K562 (cell line): ENCODE results near the gene YAF2. TPM values are rescaled to one million over a fixed set of nuclear protein-coding genes. Genes with fewer than 3 reads are reported as not detected.

Experiments used
- ATAC-seq: fragments of 200-7000 bp; cut with Tn5 transposase; 3 replicates; pipeline ENCODE4 v1.9.1; 2020; ENCODE audit warnings: moderate library complexity
- BruUV-seq: library from RNA; stranded (reverse); fragments of 400-500 nt; replicated peaks from 2 replicates; lab custom pipeline; 2021; lab: Mats Ljungman, UMichigan
- CTCF ChIA-PET: fragments of 300-600 bp; formaldehyde crosslinking; extraction: SDS; loops from one replicate; lab custom pipeline; 2021; ENCODE audit warnings: low intra/inter-chr PET ratio; lab: Yijun Ruan, JAX
- POLR2A ChIA-PET: fragments of 300-600, 350-650 bp; sonication (Branson Sonifier 250); formaldehyde crosslinking; extraction: SDS; loops from one replicate; lab custom pipeline; 2021; ENCODE audit warnings: antibody characterized with exemption, inconsistent platforms; lab: Yijun Ruan, JAX
- DNase-seq, 4 experiments: peaks; one replicate each; pipeline versions ENCODE4 v3.0.0 to v3.0.0-alpha.2; 2011 to 2018; ENCODE audit warnings: low spot score in 3 of 4, mixed read lengths in 3 of 4; ENCODE audit errors: extremely low read depth in 1 of 4
- FAIRE-seq: peaks from 2 replicates; lab custom pipeline; 2011; peaks lifted over from hg19 to GRCh38; lab: Jason Lieb, UNC
- H2AFZ ChIP-seq: 2 replicates; pipeline ENCODE4 v1.6.0; 2011; ENCODE audit warnings: low read depth, low read length, control low read depth, inconsistent platforms
- H3K27ac ChIP-seq: fragments of 200-600 bp; 3 replicates; pipeline ENCODE4 v1.8.0; 2011; ENCODE audit warnings: low read depth, mild to moderate bottlenecking, control low read depth, inconsistent platforms, low read length, moderate library complexity, mixed read lengths; ENCODE audit errors: extremely low read depth
- H3K27me3 ChIP-seq, 2 experiments: fragments of 300-600 bp in 1 of 2; 2 replicates in 1 of 2; 3 replicates in 1 of 2; pipeline versions ENCODE4 v1.6.0 to v1.8.0; 2011; ENCODE audit warnings: inconsistent platforms in 2 of 2, low read length in 2 of 2, mild to moderate bottlenecking in 1 of 2, mixed read lengths in 1 of 2, moderate library complexity in 1 of 2; ENCODE audit not compliant: control insufficient read depth in 2 of 2, insufficient read depth in 2 of 2
- H3K36me3 ChIP-seq: fragments of 300-600 bp; 3 replicates; pipeline ENCODE4 v1.8.0; 2011; ENCODE audit warnings: mild to moderate bottlenecking, low read length, inconsistent platforms; ENCODE audit not compliant: control insufficient read depth, insufficient read depth
- H3K4me1 ChIP-seq, 2 experiments: fragments of 200-600 bp in 1 of 2; replicated peaks in 1 of 2; 2 replicates in 1 of 2; 3 replicates in 1 of 2; pipeline versions ENCODE4 v1.5.1 to v1.8.0; 2011; ENCODE audit warnings: inconsistent platforms in 2 of 2, low read length in 2 of 2, mild to moderate bottlenecking in 1 of 2, mixed read lengths in 1 of 2, moderate library complexity in 1 of 2; ENCODE audit not compliant: control insufficient read depth in 2 of 2, insufficient read depth in 2 of 2
- H3K4me2 ChIP-seq: 2 replicates; pipeline ENCODE4 v1.6.1; 2011; ENCODE audit warnings: low read length, control low read depth, inconsistent platforms, mixed read lengths; ENCODE audit not compliant: insufficient read depth
- H3K4me3 ChIP-seq: fragments of 200-600 bp; sonication (generic), shearing (Covaris generic); 2 replicates; pipeline ENCODE4 v1.5.1; 2016; ENCODE audit warnings: control low read depth, inconsistent platforms
- H3K79me2 ChIP-seq: fragments of 200-600 bp; 3 replicates; pipeline ENCODE4 v1.8.0; 2011; ENCODE audit warnings: low read length, inconsistent platforms; ENCODE audit not compliant: control insufficient read depth, insufficient read depth
- H3K9ac ChIP-seq, 2 experiments: 2 replicates each; pipeline versions ENCODE4 v1.6.0 to v1.6.1; 2011; ENCODE audit warnings: low read depth in 2 of 2, low read length in 2 of 2, control low read depth in 1 of 2, inconsistent platforms in 1 of 2, mild to moderate bottlenecking in 1 of 2, mixed read lengths in 1 of 2; ENCODE audit not compliant: insufficient read depth in 1 of 2
- H3K9me1 ChIP-seq: one replicate; pipeline ENCODE4 v1.6.0; 2011; ENCODE audit warnings: inconsistent platforms, mild to moderate bottlenecking, low read length, moderate library complexity; ENCODE audit not compliant: control insufficient read depth, insufficient read depth
- H3K9me3 ChIP-seq: replicated peaks from 2 replicates; pipeline ENCODE4 v1.5.1; 2011; ENCODE audit warnings: low read depth, low read length, inconsistent platforms; ENCODE audit not compliant: control insufficient read depth, insufficient read depth
- H4K20me1 ChIP-seq: replicated peaks from 2 replicates; pipeline ENCODE4 v1.6.1; 2011; ENCODE audit warnings: low read length, inconsistent platforms, mixed read lengths; ENCODE audit not compliant: control insufficient read depth, insufficient read depth
- CEBPG ChIP-seq, 3 experiments: fragments of 200-800 bp in 1 of 3; sonication (Bioruptor generic) in 1 of 3; sonication (generic) in 1 of 3; formaldehyde crosslinking in 1 of 3; IDR thresholded peaks in 2 of 3; conservative IDR thresholded peaks in 1 of 3; 2 replicates each; pipeline versions ENCODE4 v1.6.1 to v1.8.0; 2016 to 2022; ENCODE audit warnings: missing compliant biosample characterization in 2 of 3, missing genetic modification characterization in 2 of 3, mild to moderate bottlenecking in 1 of 3, missing genetic modification reagents in 1 of 3
- TSHZ1 ChIP-seq: fragments of 250-450 bp; sonication (Bioruptor Pico); IDR thresholded peaks from 2 replicates; pipeline ENCODE4 v1.4.0; 2020; ENCODE audit warnings: mild to moderate bottlenecking, moderate library complexity
- WGBS: fragments of 100-300 bp; shearing (Covaris generic); methylation state at CpG from one replicate; pipeline ENCODE4 v1.1.6; 2016; ENCODE audit warnings: low coverage, mixed read lengths; ENCODE audit not compliant: insufficient coverage; ENCODE audit errors: missing lambda C conversion rate; 5-methylcytosine and 5-hydroxymethylcytosine counted together
- in situ Hi-C: fragments of 300-500 bp; cut with MboI; formaldehyde crosslinking; loops from 4 replicates; pipeline ENCODE4 v1.15.0; 2018; ENCODE audit warnings: inconsistent platforms, mixed read lengths
- intact Hi-C: fragments of 100-400 bp; cut with micrococcal nuclease; formaldehyde crosslinking; loops from 2 replicates; pipeline ENCODE4 v1.14.2; 2022
- polyA plus RNA-seq, 8 experiments: library from polyadenylated mRNA; depleted of rRNA in 4 of 8; stranded (reverse) in 5 of 8; unstranded in 3 of 8; fragments of >200 nt; fragmentation: Nextera tagmentation in 2 of 8; fragmentation: Illumina TruSeq in 1 of 8; extraction: Ambion mirVana in 2 of 8; extraction: Trizol in 1 of 8; gene quantifications; 2 replicates each; pipeline versions ENCODE4 v1.2.1 to v1.2.3, GENCODE V29; 2011 to 2014; ENCODE audit warnings: inconsistent platforms in 1 of 8, missing spikeins in 1 of 8
- total RNA-seq, 7 experiments: library from RNA; depleted of rRNA in 6 of 7; stranded (reverse); fragments of >200 nt in 6 of 7; fragmentation: Illumina TruSeq in 2 of 7; extraction: Trizol in 2 of 7; gene quantifications; 2 replicates each; pipeline versions ENCODE4 v1.2.1 to v1.2.3, GENCODE V29; 2011 to 2021; ENCODE audit warnings: low replicate concordance in 1 of 7

The YAF2 gene
- total and polyA plus RNA-seq, 9 of the 15 experiments (the other 6 are each of a cell fraction or from before 2014, with no cell fraction given): 10.6 to 26.4 (median 21.3) TPM

- Histone ChIP-seq H3K9ac (no peak overlapping the region), H3K4me2 (no peak overlapping the region), H3K79me2 (no peaks in the 10 kb centered on the region), H3K4me1 (no peaks in the 10 kb centered on the region), H3K9me1 (no peaks in the 10 kb centered on the region), H4K20me1 (no peaks in the 10 kb centered on the region), H3K36me3 (peaks cover 3% of the 10 kb centered on the region; the same call in 2 of the 3 replicates), H2AFZ (no peak overlapping the region), H3K27me3 (no peaks in the 10 kb centered on the region), H3K27ac (no peak overlapping the region), H3K4me3 (no peak overlapping the region), H3K9me3 (no peaks in the 10 kb centered on the region)
- FAIRE-seq (no peak), DNase-seq (no peak), ATAC-seq (no peak)
- no TSS peak for BruUV-seq
- POLR2A ChIA-PET: interaction anchor here (1.1 kb wide), 1 partner anchor 8 kb away, joined by 3 read pairs; no protein-coding TSS in a partner anchor
- intact Hi-C loops: no loop called here
- WGBS: 69% methylated on average over 2 of the region's 2 CpGs
- CTCF ChIA-PET: no interaction called here
- in situ Hi-C loops: no loop called here
- TF ChIP-seq TSHZ1 (CRISPR knock-in tag) (no peak), CEBPG (CRISPR knock-in tag; IDR thresholded peaks at IDR 0.05) (no peak), CEBPG (tag; conservative IDR thresholded peaks at IDR 0.05 in 1 of 2, IDR thresholded peaks at IDR 0.05 in 1 of 2) (peak in 1 of 2 experiments; percentile 31; a peak in 1 of 4 replicates)
Observed at GRCh38 chr12:42182394-42182793, 55.7 kb downstream of the YAF2 start.
